GM12891 (cell line): Measurements from ENCODE around the gene SPX.

Experiments
- DNase-seq: peaks from one replicate; pipeline ENCODE4 v3.0.0; 2011; ENCODE audit warnings: low spot score; ENCODE audit not compliant: insufficient read length
- FAIRE-seq: peaks from 2 replicates; lab custom pipeline; 2011; peaks lifted over from hg19 to GRCh38; lab: Jason Lieb, UNC
- PAX5 ChIP-seq: IDR thresholded peaks from 2 replicates; pipeline ENCODE4 v1.6.1; 2011; ENCODE audit warnings: low read length, moderate library complexity, mild to moderate bottlenecking; ENCODE audit not compliant: insufficient read depth, severe bottlenecking
- POLR2A ChIP-seq: IDR thresholded peaks from 2 replicates; pipeline ENCODE4 v1.6.1; 2011; ENCODE audit warnings: low read depth, low read length, control low read depth
- POLR2AphosphoS5 ChIP-seq: IDR thresholded peaks from 2 replicates; pipeline ENCODE4 v1.6.1; 2011; ENCODE audit warnings: low read depth, low read length, control low read depth
- POU2F2 ChIP-seq: IDR thresholded peaks from 2 replicates; pipeline ENCODE4 v1.6.1; 2011; ENCODE audit warnings: low read depth, mild to moderate bottlenecking, control low read depth, low read length, moderate library complexity
- SPI1 ChIP-seq: IDR thresholded peaks from 2 replicates; pipeline ENCODE4 v1.6.1; 2011; ENCODE audit warnings: low read depth, low read length, control low read depth
- TAF1 ChIP-seq: IDR thresholded peaks from 2 replicates; pipeline ENCODE4 v1.6.1; 2011; ENCODE audit warnings: low read depth, low read length, control low read depth

The SPX gene

GRCh38 chr12:21568115-21568514 lies 42.0 kb downstream of the SPX start:
- DNase-seq (no peak), FAIRE-seq (no peak)
- no peak for TF ChIP-seq SPI1
- no peak for TF ChIP-seq PAX5
- TF ChIP-seq POU2F2 = no peak
- TF ChIP-seq POLR2AphosphoS5 = no peak
- TF ChIP-seq POLR2A = no peak
- no peak for TF ChIP-seq TAF1

- no peak for FAIRE-seq
- TF ChIP-seq POU2F2 (no peak), TAF1 (no peak), PAX5 (no peak), POLR2AphosphoS5 (no peak), SPI1 (no peak), POLR2A (no peak)
- DNase-seq = no peak
These were observed 45.0 kb downstream of the SPX start for GRCh38 chr12:21571046-21571445.

GRCh38 chr12:21573733-21574358 lies 47.8 kb downstream of the SPX start:
- TF ChIP-seq POLR2AphosphoS5 (no peak), POU2F2 (no peak), PAX5 (no peak), TAF1 (no peak), SPI1 (no peak), POLR2A (no peak)
- no peak for FAIRE-seq

GRCh38 chr12:21576431-21576830 lies 50.3 kb downstream of the SPX start:
- no peak for DNase-seq
- no peak for TF ChIP-seq PAX5
- TF ChIP-seq POU2F2 = no peak
- TF ChIP-seq POLR2A = no peak
- TF ChIP-seq TAF1 = no peak
- TF ChIP-seq SPI1 = no peak
- FAIRE-seq = no peak

More at GRCh38 chr12:21573733-21574358, 47.8 kb downstream of the SPX start:
- no peak for DNase-seq

- FAIRE-seq (no peak), DNase-seq (no peak)
- no peak for TF ChIP-seq PAX5
- TF ChIP-seq POU2F2 = no peak
- TF ChIP-seq POLR2A = no peak
- no peak for TF ChIP-seq POLR2AphosphoS5
- no peak for TF ChIP-seq SPI1
- no peak for TF ChIP-seq TAF1
These were observed 51.4 kb downstream of the SPX start for GRCh38 chr12:21577516-21577915.

GRCh38 chr12:21580748-21581516 lies 54.8 kb downstream of the SPX start:
- DNase-seq (no peak), FAIRE-seq (no peak)
- TF ChIP-seq TAF1 (no peak), PAX5 (no peak)
